Peyer's patch (tissue), 4 donors: ENCODE measurements around the gene ACVR1. TPM values are rescaled to one million over a fixed set of nuclear protein-coding genes. Genes with fewer than 3 reads are reported as not detected.

ENCODE experiments used
- DNase-seq, 3 donors: peaks; one replicate each; pipeline ENCODE4 v3.0.0-alpha.2; 2017 to 2019
- H3K27ac ChIP-seq, 4 donors: fragments of 200-600 bp; sonication (generic); one replicate each; pipeline ENCODE4 v1.5.1; 2016 to 2019
- H3K27me3 ChIP-seq, 2 donors: fragments of 200-600 bp; sonication (generic); one replicate each; pipeline ENCODE4 v1.5.1; 2019
- H3K36me3 ChIP-seq, 3 donors: fragments of 200-600 bp; sonication (generic); one replicate each; pipeline ENCODE4 v1.5.1; 2016 to 2019
- H3K4me1 ChIP-seq, 4 donors: fragments of 200-600 bp; sonication (generic); one replicate each; pipeline ENCODE4 v1.5.1; 2016 to 2019
- H3K4me3 ChIP-seq, 4 donors: fragments of 200-600 bp; sonication (generic); 1 replicate in 3 of 4; 2 replicates in 1 of 4; pipeline ENCODE4 v1.5.1; 2016 to 2019; ENCODE audit warnings: mild to moderate bottlenecking in 1 of 4
- H3K9me3 ChIP-seq, 4 donors: fragments of 200-600 bp; sonication (generic); one replicate each; pipeline ENCODE4 v1.5.1; 2016 to 2019; ENCODE audit warnings: mild to moderate bottlenecking in 1 of 4
- POLR2A ChIP-seq, 2 donors: fragments of 450-650 bp; IDR thresholded peaks; one replicate each; pipeline ENCODE4 v1.5.1; 2017; ENCODE audit warnings: antibody characterized with exemption in 2 of 2, mild to moderate bottlenecking in 2 of 2, moderate library complexity in 2 of 2
- total RNA-seq, 4 donors: library from RNA; depleted of rRNA; stranded (reverse); fragments of >200 nt; gene quantifications; one replicate each; pipeline ENCODE4 v1.1.0, GENCODE V29; 2016
- TF ChIP-seq, protein P1 (sequence below), 6 experiments: fragments of 450-650 bp in 4 of 6; fragments of 200-600 bp in 2 of 6; sonication (generic) in 1 of 6; IDR thresholded peaks; one replicate each; pipeline ENCODE4 v1.5.1; 2017 to 2019; ENCODE audit warnings: antibody characterized with exemption in 6 of 6, mild to moderate bottlenecking in 3 of 6, moderate library complexity in 1 of 6

The ACVR1 gene
- total RNA-seq, 4 donors from 2014 or later = 11.8 to 16.5 (median 14.3) TPM

DNA sequence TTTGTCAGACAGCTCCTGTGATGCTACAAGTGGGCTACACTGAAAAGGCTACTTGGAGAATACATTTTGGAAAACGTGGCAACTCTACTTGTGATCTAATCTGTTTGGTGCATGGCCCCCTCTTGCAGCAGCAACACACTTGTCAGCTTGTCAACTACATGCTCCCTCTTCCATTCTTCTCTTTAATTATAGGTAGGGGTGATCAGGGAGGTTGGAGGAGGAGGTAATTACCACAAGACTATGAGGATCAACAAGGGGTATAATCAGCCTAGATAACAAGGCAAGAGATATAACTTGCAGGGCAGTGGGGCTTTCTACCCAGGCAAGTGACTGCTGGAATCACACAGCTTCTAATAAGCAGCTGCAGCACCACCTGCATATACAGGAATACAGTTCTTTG lies 104.9 kb downstream of the ACVR1 start:
- Histone ChIP-seq H3K27ac (no peak overlapping the region), H3K4me3 (no peak overlapping the region), H3K9me3 (no peaks in the 10 kb centered on the region), H3K36me3 (peaks cover 0 to 50% (median 0%) of the 10 kb centered on the region in 3 donors), H3K4me1 (no peaks in the 10 kb centered on the region), H3K27me3 (no peaks in the 10 kb centered on the region)
- no peak for DNase-seq
- no peak for TF ChIP-seq POLR2A (IDR thresholded peaks at IDR 0.05)
- TF ChIP-seq, protein P1, sequence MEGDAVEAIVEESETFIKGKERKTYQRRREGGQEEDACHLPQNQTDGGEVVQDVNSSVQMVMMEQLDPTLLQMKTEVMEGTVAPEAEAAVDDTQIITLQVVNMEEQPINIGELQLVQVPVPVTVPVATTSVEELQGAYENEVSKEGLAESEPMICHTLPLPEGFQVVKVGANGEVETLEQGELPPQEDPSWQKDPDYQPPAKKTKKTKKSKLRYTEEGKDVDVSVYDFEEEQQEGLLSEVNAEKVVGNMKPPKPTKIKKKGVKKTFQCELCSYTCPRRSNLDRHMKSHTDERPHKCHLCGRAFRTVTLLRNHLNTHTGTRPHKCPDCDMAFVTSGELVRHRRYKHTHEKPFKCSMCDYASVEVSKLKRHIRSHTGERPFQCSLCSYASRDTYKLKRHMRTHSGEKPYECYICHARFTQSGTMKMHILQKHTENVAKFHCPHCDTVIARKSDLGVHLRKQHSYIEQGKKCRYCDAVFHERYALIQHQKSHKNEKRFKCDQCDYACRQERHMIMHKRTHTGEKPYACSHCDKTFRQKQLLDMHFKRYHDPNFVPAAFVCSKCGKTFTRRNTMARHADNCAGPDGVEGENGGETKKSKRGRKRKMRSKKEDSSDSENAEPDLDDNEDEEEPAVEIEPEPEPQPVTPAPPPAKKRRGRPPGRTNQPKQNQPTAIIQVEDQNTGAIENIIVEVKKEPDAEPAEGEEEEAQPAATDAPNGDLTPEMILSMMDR (IDR thresholded peaks at IDR 0.05) = no peak

DNA sequence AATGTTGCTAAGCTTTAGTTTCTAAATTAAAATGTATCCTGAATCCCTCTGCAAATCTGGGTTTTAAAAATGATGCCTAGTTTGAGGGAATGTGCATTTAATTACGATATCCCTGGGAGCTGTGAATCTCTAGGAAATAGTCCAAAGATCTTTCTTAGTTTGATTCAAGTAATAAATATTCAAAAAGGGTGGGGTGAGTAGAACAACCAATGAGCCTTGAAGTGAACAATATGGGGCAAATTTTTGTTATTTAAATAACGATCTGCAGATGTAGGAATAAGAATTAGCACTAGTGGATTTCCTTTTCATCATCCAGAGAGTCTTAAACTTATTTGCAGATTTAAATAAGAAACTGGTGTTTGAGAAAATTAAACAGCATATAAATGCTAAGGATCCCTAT lies 106.3 kb downstream of the ACVR1 start:
- H3K36me3 ChIP-seq = peaks cover 0 to 53% (median 0%) of the 10 kb centered on the region in 3 donors
- no peaks in the 10 kb centered on the region for H3K9me3 ChIP-seq
- no peak overlapping the region for H3K4me3 ChIP-seq
- H3K27me3 ChIP-seq = no peaks in the 10 kb centered on the region
- no peak overlapping the region for H3K27ac ChIP-seq
- H3K4me1 ChIP-seq = no peaks in the 10 kb centered on the region
- TF ChIP-seq POLR2A (IDR thresholded peaks at IDR 0.05) = no peak
- TF ChIP-seq, protein P1 (IDR thresholded peaks at IDR 0.05) = no peak
- DNase-seq = no peak

DNA sequence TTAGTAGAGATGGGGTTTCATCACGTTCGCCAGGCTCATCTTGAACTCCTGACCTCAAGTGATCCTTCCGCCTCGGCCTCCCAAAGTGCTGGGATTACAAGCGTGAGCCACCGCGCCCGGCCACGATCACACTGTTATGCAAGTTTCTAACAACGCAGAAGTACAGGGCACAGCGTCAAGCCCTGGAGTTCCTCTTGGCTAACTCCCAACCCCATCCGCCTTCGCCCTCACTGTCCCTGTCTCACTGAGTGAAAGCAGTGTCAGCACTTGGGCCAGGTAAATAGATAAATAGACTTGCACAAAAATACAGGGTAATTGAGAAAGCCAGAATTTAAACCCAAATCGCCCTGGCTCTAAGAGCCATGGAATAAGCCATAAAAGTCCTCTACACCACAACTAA lies 111.7 kb downstream of the ACVR1 start:
- no peaks in the 10 kb centered on the region for H3K9me3 ChIP-seq
- H3K27ac ChIP-seq = no peak overlapping the region
- H3K27me3 ChIP-seq = no peaks in the 10 kb centered on the region
- no peak overlapping the region for H3K4me3 ChIP-seq
- no peak for DNase-seq
- TF ChIP-seq POLR2A (IDR thresholded peaks at IDR 0.05) = no peak
- TF ChIP-seq, protein P1 (IDR thresholded peaks at IDR 0.05) = no peak
- no peaks in the 10 kb centered on the region for H3K4me1 ChIP-seq
- peaks cover 0 to 55% (median 0%) of the 10 kb centered on the region in 3 donors for H3K36me3 ChIP-seq

DNA sequence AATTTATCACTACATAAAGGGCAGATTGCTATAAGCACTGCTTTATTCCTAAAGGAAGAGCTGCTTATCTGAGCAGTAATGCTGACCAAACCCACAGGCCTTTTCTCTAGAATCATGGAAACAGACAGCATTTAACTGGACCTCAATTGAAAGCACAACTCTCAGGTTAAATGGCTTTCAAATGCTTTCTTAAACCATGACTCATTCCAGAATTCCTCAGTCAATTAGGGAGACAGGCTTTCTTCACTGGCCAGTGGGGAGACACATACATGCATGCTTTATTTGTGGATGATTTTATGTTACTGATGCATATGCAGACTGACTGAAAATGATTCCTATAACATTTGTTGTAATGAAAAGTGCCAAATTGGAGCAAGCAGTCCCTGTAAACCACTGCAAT lies 114.6 kb downstream of the ACVR1 start:
- no peaks in the 10 kb centered on the region for H3K9me3 ChIP-seq
- no peak for TF ChIP-seq POLR2A (IDR thresholded peaks at IDR 0.05)
- TF ChIP-seq, protein P1 (IDR thresholded peaks at IDR 0.05) = no peak
- H3K4me1 ChIP-seq = no peaks in the 10 kb centered on the region
- H3K27ac ChIP-seq = no peak overlapping the region
- no peak overlapping the region for H3K4me3 ChIP-seq
- no peak for DNase-seq
- peaks cover 0 to 50% (median 0%) of the 10 kb centered on the region in 3 donors for H3K36me3 ChIP-seq
- H3K27me3 ChIP-seq = no peaks in the 10 kb centered on the region

DNA sequence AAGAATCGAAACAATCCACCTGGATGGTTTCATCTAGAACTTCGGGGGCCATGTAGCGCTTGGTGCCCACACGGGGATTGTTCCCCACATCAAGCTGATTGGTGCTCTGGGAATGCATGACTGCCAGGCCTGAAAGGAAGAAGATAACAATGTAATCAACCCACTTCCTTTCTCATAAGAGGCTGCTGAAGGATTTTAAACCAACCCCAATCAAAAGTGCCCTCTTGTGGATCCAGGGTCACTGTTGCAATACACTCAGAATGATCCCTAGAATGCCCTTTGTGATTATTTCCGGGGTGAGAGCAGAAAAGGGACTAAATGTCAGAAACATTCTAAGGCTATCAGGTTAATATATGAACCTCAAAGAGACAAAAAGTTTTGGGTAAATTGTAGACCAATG lies 115.2 kb downstream of the ACVR1 start:
- Histone ChIP-seq H3K4me3 (no peak overlapping the region), H3K27ac (no peak overlapping the region), H3K4me1 (no peaks in the 10 kb centered on the region), H3K27me3 (no peaks in the 10 kb centered on the region), H3K9me3 (no peaks in the 10 kb centered on the region), H3K36me3 (peaks cover 0 to 45% (median 0%) of the 10 kb centered on the region in 3 donors)
- no peak for TF ChIP-seq POLR2A (IDR thresholded peaks at IDR 0.05)
- TF ChIP-seq, protein P1 (IDR thresholded peaks at IDR 0.05) = peak in 1 of 6 experiments; percentile 15
- DNase-seq = no peak

GRCh38 chr2:157759855-157760254 lies 116.3 kb downstream of the ACVR1 start:
- Histone ChIP-seq H3K9me3 (no peaks in the 10 kb centered on the region), H3K4me3 (no peak overlapping the region), H3K27me3 (no peaks in the 10 kb centered on the region), H3K36me3 (peaks cover 0 to 34% (median 0%) of the 10 kb centered on the region in 3 donors), H3K4me1 (no peaks in the 10 kb centered on the region), H3K27ac (no peak overlapping the region)
- no peak for DNase-seq
- TF ChIP-seq, protein P1 (IDR thresholded peaks at IDR 0.05) = no peak
- TF ChIP-seq POLR2A (IDR thresholded peaks at IDR 0.05) = no peak
